Measurements from ENCODE around the gene CMC2. TPM values are rescaled to one million over a fixed set of nuclear protein-coding genes. Genes with fewer than 3 reads are reported as not detected.
A peak's percentile ranks its signal among the peaks of the same experiment; 100 is the strongest.

The CMC2 gene
- total RNA-seq, 2 donors from 2014 or later, result 136 to 212 TPM

GRCh38 chr16:80924372-80924978 lies 82.2 kb downstream of the CMC2 start:
- Histone ChIP-seq H3K27ac (no peak overlapping the region), H3K27me3 (no peaks in the 10 kb centered on the region), H3K9me3 (no peaks in the 10 kb centered on the region), H3K4me1 (no peaks in the 10 kb centered on the region), H3K4me3 (no peak overlapping the region), H3K36me3 (no peaks in the 10 kb centered on the region)
- TF ChIP-seq CTCF (IDR thresholded peaks at IDR 0.05), result peak; percentile 32 to 65
- DNase-seq (ENCODE audit: low spot score), result no peak

GRCh38 chr16:80923356-80923755 lies 83.3 kb downstream of the CMC2 start:
- no peak for DNase-seq (ENCODE audit: low spot score)
- Histone ChIP-seq H3K36me3 (no peaks in the 10 kb centered on the region), H3K9me3 (no peaks in the 10 kb centered on the region), H3K4me1 (no peaks in the 10 kb centered on the region), H3K27ac (no peak overlapping the region), H3K4me3 (no peak overlapping the region), H3K27me3 (no peaks in the 10 kb centered on the region)
- TF ChIP-seq CTCF (IDR thresholded peaks at IDR 0.05), result no peak

Other genes starting within 250 kb of the CMC2 start
- gene CDYL2, start 202.3 kb downstream of the CMC2 start, total RNA-seq, result 1 to 10 TPM; 1.4 to 2.9 TPM
- gene CENPN, start 329 bp upstream of the CMC2 start, total RNA-seq, result 10 to 100 TPM; 10.5 to 18.1 TPM
- 10 to 100 TPM; 20.5 to 25.6 TPM for gene ATMIN, start 29.0 kb upstream of the CMC2 start, total RNA-seq
- 1 to 10 TPM in 1 of 2 donors, not detected in 1; 1.5 TPM for gene C16orf46, start 70.4 kb upstream of the CMC2 start, total RNA-seq
- 10 to 100 TPM; 12.3 to 16.9 TPM for gene GCSH, start 89.5 kb upstream of the CMC2 start, total RNA-seq
- gene BCO1, start 231.8 kb upstream of the CMC2 start, total RNA-seq, result not detected

Data from right atrium auricular region (tissue), 2 donors.